ENCODE data around the gene ECI2.
"Not testable (repeated sequence)": the region's sequence is repeated elsewhere in the genome, so short reads cannot be mapped to it uniquely, and the experiment has no call there.

Gene ECI2

DNA sequence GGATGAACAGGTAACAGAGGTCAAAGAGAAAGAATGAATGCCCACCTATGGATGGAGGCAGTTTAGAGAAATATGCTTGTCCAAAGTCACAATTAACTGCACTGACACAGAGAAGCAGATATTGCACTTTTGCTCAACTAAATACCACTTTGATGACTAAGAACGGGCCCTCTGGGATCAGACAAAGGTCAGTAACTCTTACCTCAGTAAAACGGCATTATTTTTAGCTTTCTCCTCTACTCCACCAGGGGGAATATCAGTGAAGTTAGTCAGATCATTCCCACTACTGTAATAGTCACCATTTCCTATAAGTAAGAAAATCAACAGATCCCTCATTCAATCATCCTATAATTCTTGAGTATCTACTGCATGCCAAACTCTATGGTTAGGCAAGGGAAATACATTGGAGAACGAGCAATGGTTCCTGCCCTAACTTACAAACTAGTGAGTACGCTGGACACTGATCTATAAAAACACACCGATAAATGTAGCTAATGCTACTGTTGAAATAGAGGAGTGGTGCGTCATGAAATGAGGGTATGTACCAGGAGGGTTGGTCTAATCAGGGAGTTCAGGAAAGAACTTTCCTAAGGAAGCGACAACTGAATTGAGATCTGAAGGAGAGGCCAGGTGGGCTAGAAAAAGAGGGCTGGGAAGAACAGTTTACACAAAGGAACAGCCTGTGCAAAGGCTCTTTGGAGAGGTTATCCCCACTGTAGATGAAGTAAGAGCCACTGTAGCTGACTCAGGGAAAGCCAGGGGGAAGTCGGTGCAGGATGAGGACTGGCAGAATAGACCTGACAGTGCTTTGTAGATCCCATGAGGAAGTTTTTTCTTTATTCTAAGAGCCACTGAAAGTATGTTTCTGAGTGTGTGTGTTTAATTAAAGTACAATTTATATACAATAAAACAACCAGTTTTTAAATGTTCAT is 9.2 kb downstream of the ECI2 start:
- Mint-ChIP-seq H3K27ac (peak overlapping the region; percentile 42), H3K36me3 (peaks cover 95% of the 10 kb centered on the region), H3K4me3 (no peak overlapping the region), H3K4me1 (peaks cover 9% of the 10 kb centered on the region), H3K9me3 (no peaks in the 10 kb centered on the region)
- DNase-seq (ENCODE audit: low spot score in 2 of 2) (no peak), ATAC-seq (peak; percentile 75)

DNA sequence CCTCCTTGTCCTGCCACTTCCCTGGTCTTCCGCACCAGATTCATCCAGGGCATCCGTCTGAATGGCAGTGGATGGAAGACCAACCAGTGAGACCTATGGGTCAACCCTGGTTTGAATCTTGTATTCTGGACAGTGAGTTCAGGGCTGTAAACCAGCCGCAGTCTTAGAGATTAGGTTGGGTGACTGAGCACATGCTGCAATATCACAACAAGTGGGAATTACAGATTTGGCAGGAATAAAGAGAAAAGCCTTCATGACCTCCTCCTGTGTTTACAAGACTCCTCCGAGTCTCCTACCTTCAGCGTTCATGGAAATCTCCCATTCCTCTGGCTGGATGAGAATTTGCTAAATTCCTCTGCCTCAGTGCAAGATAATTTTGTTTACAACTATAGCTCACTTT is 9.9 kb downstream of the ECI2 start:
- H3K27ac Mint-ChIP-seq, result peak overlapping the region; percentile 42
- DNase-seq (ENCODE audit: low spot score in 2 of 2) (no peak), ATAC-seq (no peak)
- H3K9me3 Mint-ChIP-seq, result no peaks in the 10 kb centered on the region
- peaks cover 95% of the 10 kb centered on the region for H3K36me3 Mint-ChIP-seq
- H3K4me3 Mint-ChIP-seq, result no peak overlapping the region
- H3K4me1 Mint-ChIP-seq, result peaks cover 9% of the 10 kb centered on the region

DNA sequence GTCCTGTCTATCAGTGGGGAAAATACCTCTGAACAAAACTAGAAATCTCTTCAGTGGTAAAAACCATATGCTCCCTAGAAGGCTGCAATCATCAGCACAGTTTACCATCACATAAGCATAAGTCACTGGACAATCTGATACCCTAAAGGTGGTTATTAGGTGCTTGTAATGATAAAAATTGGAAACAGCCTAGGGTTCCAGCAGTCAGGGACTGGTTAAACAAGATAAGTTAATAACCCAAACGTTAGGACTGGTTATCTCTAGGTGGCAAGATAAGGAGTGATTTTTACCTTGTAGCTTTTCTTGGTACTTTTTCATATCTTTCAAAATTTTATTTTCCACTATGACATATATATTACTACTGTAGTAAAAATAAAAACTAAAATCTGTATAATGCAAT is 11.0 kb downstream of the ECI2 start:
- H3K27ac Mint-ChIP-seq, result no peak overlapping the region

DNA sequence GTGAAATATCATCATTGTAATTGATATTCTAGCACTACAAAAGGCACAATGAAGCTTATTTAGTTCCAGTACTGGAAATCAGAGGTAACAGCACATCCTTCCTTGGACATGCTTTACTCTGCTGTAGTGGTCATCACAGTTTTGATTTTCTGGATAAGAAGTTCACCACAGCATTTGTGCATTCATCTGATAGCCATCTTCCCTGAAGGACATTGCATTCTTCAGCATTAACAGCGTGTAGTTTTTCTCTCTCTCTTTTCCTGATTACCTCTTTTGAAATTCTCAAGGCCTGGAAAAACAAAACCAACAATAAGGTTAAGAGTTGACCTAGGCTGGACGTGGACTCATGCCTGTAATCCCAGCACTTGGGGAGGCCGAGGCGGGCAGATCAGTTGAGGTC is 19.6 kb downstream of the ECI2 start:
- peaks cover 15% of the 10 kb centered on the region for H3K9me3 Mint-ChIP-seq

More for the DNA sequence above, 11.0 kb downstream of the ECI2 start:
- Mint-ChIP-seq H3K4me3 (no peak overlapping the region), H3K36me3 (peaks cover 94% of the 10 kb centered on the region), H3K9me3 (no peaks in the 10 kb centered on the region), H3K4me1 (peaks cover 9% of the 10 kb centered on the region)
- DNase-seq (ENCODE audit: low spot score in 2 of 2) (no peak), ATAC-seq (no peak)

GRCh38 chr6:4114123-4114522 is 21.3 kb downstream of the ECI2 start:
- Mint-ChIP-seq H3K4me1 (no peaks in the 10 kb centered on the region), H3K4me3 (no peak overlapping the region), H3K27ac (no peak overlapping the region), H3K9me3 (peaks cover 15% of the 10 kb centered on the region), H3K36me3 (peaks cover 51% of the 10 kb centered on the region)
- DNase-seq (ENCODE audit: low spot score in 2 of 2) (no peak), ATAC-seq (no peak)

More for the DNA sequence above, 19.6 kb downstream of the ECI2 start:
- no peaks in the 10 kb centered on the region for H3K4me1 Mint-ChIP-seq
- H3K4me3 Mint-ChIP-seq, result no peak overlapping the region
- no peak for ATAC-seq
- no peak overlapping the region for H3K27ac Mint-ChIP-seq
- peaks cover 66% of the 10 kb centered on the region for H3K36me3 Mint-ChIP-seq
- no peak for DNase-seq (ENCODE audit: low spot score in 2 of 2)

DNA sequence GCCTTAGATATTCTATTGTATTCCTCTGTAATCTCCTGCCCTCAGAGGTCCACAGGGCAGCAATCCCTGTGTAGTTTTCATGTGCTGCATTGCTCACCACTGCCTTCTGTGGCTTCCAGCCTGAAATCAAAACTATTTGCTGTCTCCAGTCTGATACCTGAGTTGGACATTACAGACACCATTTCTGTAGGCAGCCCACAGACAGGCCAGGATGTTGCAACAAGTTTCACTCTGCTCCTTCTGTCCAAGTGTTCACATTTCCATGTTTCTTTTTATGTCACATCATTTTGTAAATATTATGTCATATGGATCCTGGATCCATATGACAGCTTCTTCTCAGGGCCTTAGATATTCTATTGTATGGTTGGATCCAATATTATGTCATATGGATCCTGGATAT is 21.7 kb downstream of the ECI2 start:
- no peak for ATAC-seq
- no peaks in the 10 kb centered on the region for H3K4me1 Mint-ChIP-seq
- H3K36me3 Mint-ChIP-seq, result peaks cover 46% of the 10 kb centered on the region
- DNase-seq (ENCODE audit: low spot score in 2 of 2), result no peak
- H3K27ac Mint-ChIP-seq, result no peak overlapping the region
- H3K4me3 Mint-ChIP-seq, result no peak overlapping the region
- H3K9me3 Mint-ChIP-seq, result peaks cover 15% of the 10 kb centered on the region

GRCh38 chr6:4112366-4112765 is 23.0 kb downstream of the ECI2 start:
- DNase-seq (ENCODE audit: low spot score in 2 of 2) (no peak), ATAC-seq (no peak)
- no peaks in the 10 kb centered on the region for H3K4me1 Mint-ChIP-seq
- no peak overlapping the region for H3K4me3 Mint-ChIP-seq
- peaks cover 15% of the 10 kb centered on the region for H3K9me3 Mint-ChIP-seq
- no peak overlapping the region for H3K27ac Mint-ChIP-seq
- peaks cover 33% of the 10 kb centered on the region for H3K36me3 Mint-ChIP-seq

DNA sequence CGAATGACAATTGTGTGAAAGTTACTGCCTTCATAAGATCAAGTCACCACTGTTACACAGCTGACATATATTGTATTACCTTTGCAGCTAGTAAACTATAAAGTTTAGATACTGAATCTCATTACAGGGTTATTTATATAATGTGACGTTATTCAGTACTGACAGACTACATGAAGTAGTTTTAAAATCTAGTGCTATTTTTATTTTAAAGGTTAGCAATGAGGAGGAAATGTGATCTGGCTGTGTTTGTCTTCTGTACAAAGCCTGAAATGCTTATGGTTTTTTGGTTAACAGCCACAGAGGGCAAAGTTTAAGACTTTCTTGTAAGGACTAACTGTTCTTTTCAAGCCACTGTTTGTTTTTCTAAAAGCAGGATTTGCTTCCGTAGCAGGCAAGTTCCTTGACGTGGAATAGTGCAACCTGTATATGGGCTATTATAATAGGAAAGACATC is 26.0 kb downstream of the ECI2 start:
- H3K36me3 Mint-ChIP-seq; H3K27ac Mint-ChIP-seq; H3K4me3 Mint-ChIP-seq; DNase-seq (ENCODE audit: low spot score in 2 of 2); H3K4me1 Mint-ChIP-seq; ATAC-seq: not testable (repeated sequence)
- H3K9me3 Mint-ChIP-seq, result peaks cover 15% of the 10 kb centered on the region

DNA sequence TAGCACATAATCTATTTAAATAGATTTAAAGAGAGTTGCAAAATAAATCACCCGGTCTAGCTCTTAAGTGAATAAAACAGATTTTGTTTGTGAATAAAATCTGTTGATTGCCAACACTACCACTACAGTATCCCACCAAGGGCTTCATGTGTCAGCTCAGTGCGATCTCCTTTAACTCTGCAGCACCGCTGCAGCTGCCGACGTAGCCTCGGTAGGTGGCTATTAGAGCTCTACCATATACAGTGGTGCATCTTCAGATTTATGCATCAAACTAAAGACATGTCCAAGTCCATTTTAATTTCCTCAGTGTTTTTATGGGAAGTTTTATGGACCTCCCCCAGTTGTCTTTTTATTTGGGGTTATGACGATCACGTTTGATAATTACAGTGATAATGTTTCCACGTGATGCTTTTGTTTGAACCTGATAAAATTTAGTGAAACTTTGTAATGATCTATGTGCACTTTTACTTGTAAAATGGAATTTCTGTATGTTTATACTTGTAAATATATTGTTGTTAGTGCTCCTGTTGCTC is 26.7 kb downstream of the ECI2 start:
- no peaks in the 10 kb centered on the region for H3K4me1 Mint-ChIP-seq

DNA sequence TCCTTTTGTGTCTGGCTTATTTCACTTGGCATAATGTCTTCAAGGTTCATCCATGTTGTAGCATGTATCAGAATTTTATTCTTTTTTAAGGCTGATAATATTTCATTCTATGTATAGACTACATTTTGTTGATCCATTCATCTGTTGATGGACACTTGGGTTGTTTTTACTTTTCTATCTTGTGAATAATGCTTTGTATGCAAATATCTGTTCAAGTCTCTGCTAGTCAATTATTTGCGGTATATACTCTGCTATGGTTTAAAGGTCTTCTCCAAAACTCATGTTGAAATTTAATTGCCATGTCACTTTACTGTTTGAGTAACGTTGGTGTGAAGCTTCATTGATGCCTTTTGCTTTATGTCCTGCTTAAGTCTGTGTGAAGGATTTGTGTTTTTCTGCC is 27.5 kb downstream of the ECI2 start:
- Mint-ChIP-seq H3K4me3 (no peak overlapping the region), H3K27ac (no peak overlapping the region), H3K36me3 (no peaks in the 10 kb centered on the region), H3K4me1 (no peaks in the 10 kb centered on the region), H3K9me3 (peaks cover 6% of the 10 kb centered on the region)
- no peak for DNase-seq (ENCODE audit: low spot score in 2 of 2)
- ATAC-seq, result no peak

More for the DNA sequence above, 26.7 kb downstream of the ECI2 start:
- H3K4me3 Mint-ChIP-seq, result no peak overlapping the region
- no peak overlapping the region for H3K27ac Mint-ChIP-seq
- ATAC-seq (no peak), DNase-seq (ENCODE audit: low spot score in 2 of 2) (no peak)
- H3K36me3 Mint-ChIP-seq, result no peaks in the 10 kb centered on the region
- H3K9me3 Mint-ChIP-seq, result peaks cover 10% of the 10 kb centered on the region

- no peaks in the 10 kb centered on the region for H3K36me3 Mint-ChIP-seq
- DNase-seq (ENCODE audit: low spot score in 2 of 2) (no peak), ATAC-seq (no peak)
- H3K4me3 Mint-ChIP-seq, result no peak overlapping the region
- no peaks in the 10 kb centered on the region for H3K4me1 Mint-ChIP-seq
- no peaks in the 10 kb centered on the region for H3K9me3 Mint-ChIP-seq
- H3K27ac Mint-ChIP-seq, result no peak overlapping the region
These were observed 29.3 kb downstream of the ECI2 start for GRCh38 chr6:4105980-4106536.

DNA sequence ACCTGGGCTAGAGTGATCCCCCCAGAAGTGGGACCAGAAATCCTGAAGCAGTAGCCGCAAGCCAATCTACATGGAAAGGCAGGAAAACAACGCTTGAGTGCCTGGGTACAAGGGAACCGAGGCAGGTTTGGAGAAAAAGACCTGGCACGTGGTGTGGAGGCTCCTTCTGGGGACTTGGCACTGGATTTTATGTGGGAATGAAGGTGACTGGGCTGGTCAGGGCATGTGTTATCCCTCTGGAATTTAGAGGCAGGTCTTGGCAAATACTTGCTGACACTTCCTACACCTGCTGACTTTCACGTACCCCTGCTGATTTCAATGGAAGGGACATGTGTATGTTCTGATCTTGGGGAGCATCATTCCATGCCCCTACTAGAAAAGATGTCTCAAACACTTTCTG is 31.4 kb downstream of the ECI2 start:
- no peak overlapping the region for H3K27ac Mint-ChIP-seq
- H3K9me3 Mint-ChIP-seq, result no peaks in the 10 kb centered on the region
- no peak for DNase-seq (ENCODE audit: low spot score in 2 of 2)
- no peaks in the 10 kb centered on the region for H3K36me3 Mint-ChIP-seq
- ATAC-seq, result no peak
- no peaks in the 10 kb centered on the region for H3K4me1 Mint-ChIP-seq
- H3K4me3 Mint-ChIP-seq, result no peak overlapping the region

GRCh38 chr6:4102687-4103244 is 32.6 kb downstream of the ECI2 start:
- DNase-seq (ENCODE audit: low spot score in 2 of 2) (no peak), ATAC-seq (no peak)
- H3K36me3 Mint-ChIP-seq, result no peaks in the 10 kb centered on the region
- no peaks in the 10 kb centered on the region for H3K9me3 Mint-ChIP-seq
- no peak overlapping the region for H3K4me3 Mint-ChIP-seq
- no peak overlapping the region for H3K27ac Mint-ChIP-seq
- no peaks in the 10 kb centered on the region for H3K4me1 Mint-ChIP-seq

- Mint-ChIP-seq H3K27ac (no peak overlapping the region), H3K9me3 (no peaks in the 10 kb centered on the region), H3K4me3 (no peak overlapping the region), H3K4me1 (no peaks in the 10 kb centered on the region), H3K36me3 (no peaks in the 10 kb centered on the region)
- ATAC-seq (no peak), DNase-seq (ENCODE audit: low spot score in 2 of 2) (no peak)
These were observed 34.1 kb downstream of the ECI2 start for GRCh38 chr6:4101298-4101697.

DNA sequence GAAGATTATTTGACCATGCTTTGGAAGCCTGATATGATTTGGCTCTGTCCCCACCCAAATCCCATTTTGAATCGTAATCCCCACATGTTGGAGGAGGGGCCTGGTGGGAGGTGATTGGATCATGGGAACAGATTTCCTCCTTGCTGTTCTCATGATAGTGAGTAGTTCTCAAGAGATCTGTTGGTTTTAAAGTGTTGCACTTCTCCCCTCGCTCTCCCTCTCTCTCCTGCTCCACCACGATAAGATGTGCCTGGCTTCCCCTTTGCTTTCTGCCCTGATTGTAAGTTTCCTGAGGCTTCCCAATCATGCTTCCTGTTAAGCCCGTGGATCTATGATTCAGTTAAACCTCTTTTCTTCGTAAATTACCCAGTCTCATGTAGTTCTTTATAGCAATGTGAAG is 34.7 kb downstream of the ECI2 start:
- H3K27ac Mint-ChIP-seq, result no peak overlapping the region
- no peak for DNase-seq (ENCODE audit: low spot score in 2 of 2)
- ATAC-seq, result no peak
- no peaks in the 10 kb centered on the region for H3K4me1 Mint-ChIP-seq
- no peak overlapping the region for H3K4me3 Mint-ChIP-seq
- H3K36me3 Mint-ChIP-seq, result no peaks in the 10 kb centered on the region
- no peaks in the 10 kb centered on the region for H3K9me3 Mint-ChIP-seq

All from stimulated activated effector memory CD8-positive, alpha-beta T cell treated with anti-CD3 and anti-CD28 coated beads, Interleukin-12 subunit alpha, Interleukin-12 subunit beta, amount 100 ng/mL, for 72 hours (primary cell).